ENCODE results near the gene CLSTN2.
A peak's percentile ranks its signal among the peaks of the same experiment; 100 is the strongest.

CLSTN2 gene

GRCh38 chr3:140204271-140204984 lies 269.4 kb downstream of the CLSTN2 start:
- DNase-seq (ENCODE audit: low read depth): no peak
- no peak for TF ChIP-seq CTCF (IDR thresholded peaks at IDR 0.05; ENCODE audit: control insufficient read depth, insufficient read depth, low read depth, low read length, missing control alignments)
- H3K4me3 ChIP-seq (ENCODE audit: control insufficient read depth, low read depth, low read length): no peak overlapping the region

- no peak overlapping the region for H3K4me3 ChIP-seq (ENCODE audit: control insufficient read depth, low read depth, low read length)
- DNase-seq (ENCODE audit: low read depth): no peak
- TF ChIP-seq CTCF (IDR thresholded peaks at IDR 0.05; ENCODE audit: control insufficient read depth, insufficient read depth, low read depth, low read length, missing control alignments): no peak
Observed at GRCh38 chr3:140205598-140205997, 270.6 kb downstream of the CLSTN2 start.

GRCh38 chr3:140206196-140207040 lies 271.4 kb downstream of the CLSTN2 start:
- peak; percentile 46 for TF ChIP-seq CTCF (IDR thresholded peaks at IDR 0.05; ENCODE audit: control insufficient read depth, insufficient read depth, low read depth, low read length, missing control alignments)
- no peak overlapping the region for H3K4me3 ChIP-seq (ENCODE audit: control insufficient read depth, low read depth, low read length)
- no peak for DNase-seq (ENCODE audit: low read depth)

- H3K4me3 ChIP-seq (ENCODE audit: control insufficient read depth, low read depth, low read length): no peak overlapping the region
- no peak for DNase-seq (ENCODE audit: low read depth)
- no peak for TF ChIP-seq CTCF (IDR thresholded peaks at IDR 0.05; ENCODE audit: control insufficient read depth, insufficient read depth, low read depth, low read length, missing control alignments)
Observed at GRCh38 chr3:140207541-140207940, 272.6 kb downstream of the CLSTN2 start.

- peak; percentile 69 for TF ChIP-seq CTCF (IDR thresholded peaks at IDR 0.05; ENCODE audit: control insufficient read depth, insufficient read depth, low read depth, low read length, missing control alignments)
- H3K4me3 ChIP-seq (ENCODE audit: control insufficient read depth, low read depth, low read length): no peak overlapping the region
- DNase-seq (ENCODE audit: low read depth): no peak
Observed at GRCh38 chr3:140216249-140216648, 281.3 kb downstream of the CLSTN2 start.

- no peak for TF ChIP-seq CTCF (IDR thresholded peaks at IDR 0.05; ENCODE audit: control insufficient read depth, insufficient read depth, low read depth, low read length, missing control alignments)
- no peak for DNase-seq (ENCODE audit: low read depth)
- no peak overlapping the region for H3K4me3 ChIP-seq (ENCODE audit: control insufficient read depth, low read depth, low read length)
Observed at GRCh38 chr3:140219291-140219690, 284.3 kb downstream of the CLSTN2 start.

Data from AG09309 (cell line).